Measurements from ENCODE around the gene LY6G5B.

- TF ChIP-seq POLR2A (IDR thresholded peaks at IDR 0.05; ENCODE audit: low read depth, low read length) (no peak), POLR2AphosphoS5 (IDR thresholded peaks at IDR 0.05; ENCODE audit: low read depth, low read length) (no peak)
These were observed 27.8 kb downstream of the LY6G5B start for GRCh38 chr6:31697555-31697954.
